Umbilical cord (tissue), 2 donors: ENCODE measurements around the gene CNST. TPM values are rescaled to one million over a fixed set of nuclear protein-coding genes. Genes with fewer than 3 reads are reported as not detected.
"Not testable (repeated sequence)": the region's sequence is repeated elsewhere in the genome, so short reads cannot be mapped to it uniquely, and the experiment has no call there.

Experiments
- DNase-seq: peaks from one replicate; pipeline ENCODE4 v3.0.0-alpha.2; 2015; ENCODE audit warnings: low spot score
- total RNA-seq: library from RNA; depleted of rRNA; stranded (reverse); fragments of >200 nt; gene quantifications from one replicate; pipeline ENCODE4 v1.2.3, GENCODE V29; 2014; ENCODE audit warnings: low replicate concordance; ENCODE audit not compliant: insufficient read depth

The CNST gene
- total RNA-seq, 1 donor from 2014 or later: 21.2 TPM

DNA sequence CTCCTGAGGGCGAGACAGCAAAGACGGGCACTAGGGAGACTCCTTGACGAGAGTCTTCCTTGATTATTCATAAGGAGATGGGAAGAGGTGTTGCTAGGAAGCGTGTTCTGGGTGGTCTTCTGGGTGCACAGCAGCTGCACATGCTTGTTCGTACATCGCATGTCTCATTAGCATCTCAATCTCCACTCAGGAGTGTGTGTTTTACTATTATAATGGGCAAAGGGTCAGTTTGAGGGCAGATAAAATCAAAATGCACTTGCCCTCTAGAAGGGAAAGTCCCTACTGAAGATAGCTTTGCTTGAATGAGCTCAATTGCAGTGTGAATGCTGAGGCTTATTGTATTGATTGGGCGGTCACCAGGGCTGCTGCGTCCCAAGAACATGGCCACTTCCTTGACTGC is 107.8 kb downstream of the CNST start:
- no peak for DNase-seq

DNA sequence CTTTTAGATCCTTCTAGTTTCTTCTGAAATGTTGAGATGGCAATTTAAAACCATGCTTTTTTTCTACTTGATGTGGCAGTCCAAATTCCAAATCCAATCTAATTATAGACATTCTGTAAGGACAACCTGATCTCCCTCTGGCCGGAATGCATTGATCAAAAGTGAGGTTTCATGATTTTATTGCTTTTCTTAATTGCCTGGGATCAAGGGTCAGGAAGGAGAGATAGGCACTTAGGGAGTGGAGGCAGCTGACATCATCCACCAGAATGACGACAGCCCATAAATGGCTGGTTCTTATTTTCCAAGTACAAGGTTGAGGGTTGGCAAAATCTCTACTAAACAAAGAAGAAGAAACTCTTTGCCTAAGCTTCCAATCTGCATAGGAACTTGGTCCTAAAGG is 111.6 kb downstream of the CNST start:
- no peak for DNase-seq

DNA sequence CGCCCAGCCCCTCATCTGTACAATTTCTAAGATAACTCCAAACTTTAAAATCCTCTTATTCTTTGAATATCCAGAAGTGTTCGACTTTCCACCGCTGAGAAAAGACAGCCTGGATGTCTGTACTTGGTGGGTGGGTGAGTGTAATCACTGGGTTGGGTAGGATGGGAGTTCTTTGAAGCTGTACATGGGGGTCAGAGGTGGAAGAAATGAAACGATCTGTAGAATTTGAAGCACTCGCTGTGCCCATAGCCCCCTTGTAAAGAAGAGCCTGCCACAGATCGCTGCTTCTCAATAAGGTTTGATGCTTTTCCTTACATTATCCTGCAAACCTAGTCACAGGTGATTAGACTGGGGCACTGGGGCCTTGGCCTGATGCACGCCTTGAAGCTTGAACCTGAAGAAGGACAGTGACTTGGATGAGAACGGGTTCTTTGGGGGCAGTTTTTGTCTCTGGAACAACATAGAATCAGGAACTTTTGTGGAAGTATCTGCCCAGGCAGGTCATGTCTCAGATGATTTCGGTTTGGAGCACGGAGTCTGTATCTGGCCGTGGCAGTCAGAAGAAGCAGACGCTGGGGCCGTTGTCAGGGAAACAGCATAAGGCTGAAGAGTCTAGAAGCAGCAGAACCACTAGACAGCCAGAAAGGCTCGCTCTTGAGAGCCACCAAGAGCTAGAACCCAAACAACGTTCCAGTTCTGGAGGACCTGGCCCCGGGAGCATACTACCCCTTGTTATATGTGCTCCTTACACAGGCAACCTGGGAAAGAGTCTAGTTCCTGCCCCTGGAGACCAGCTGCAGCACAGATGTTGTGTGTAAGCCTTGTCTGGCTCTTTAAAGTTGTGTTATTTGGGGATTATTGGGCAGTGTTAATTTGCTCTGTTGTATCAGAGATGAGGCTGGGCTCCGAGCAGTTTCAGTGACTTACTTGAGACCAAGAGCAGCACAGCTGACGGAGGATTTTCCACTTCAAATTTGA is 112.8 kb downstream of the CNST start:
- peak; percentile 31 for DNase-seq

DNA sequence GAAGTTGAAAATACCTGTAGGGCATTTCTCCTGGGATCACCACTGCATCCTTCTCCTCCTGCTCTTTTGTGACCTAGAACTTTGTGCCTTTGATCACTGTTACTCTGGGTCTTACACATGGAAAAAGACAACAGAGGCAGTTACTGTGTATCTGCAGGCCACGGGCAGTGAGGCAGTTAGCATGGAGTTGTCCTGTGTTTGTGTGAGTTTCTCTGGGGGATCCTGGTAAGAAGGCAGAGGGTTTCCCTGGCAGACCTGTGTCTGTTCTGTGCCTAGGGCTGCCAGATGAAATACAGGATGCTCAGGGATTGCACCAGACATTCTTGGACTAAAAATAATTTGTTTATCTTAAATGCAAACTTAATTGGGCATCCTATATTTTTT is 113.5 kb downstream of the CNST start:
- no peak for DNase-seq

DNA sequence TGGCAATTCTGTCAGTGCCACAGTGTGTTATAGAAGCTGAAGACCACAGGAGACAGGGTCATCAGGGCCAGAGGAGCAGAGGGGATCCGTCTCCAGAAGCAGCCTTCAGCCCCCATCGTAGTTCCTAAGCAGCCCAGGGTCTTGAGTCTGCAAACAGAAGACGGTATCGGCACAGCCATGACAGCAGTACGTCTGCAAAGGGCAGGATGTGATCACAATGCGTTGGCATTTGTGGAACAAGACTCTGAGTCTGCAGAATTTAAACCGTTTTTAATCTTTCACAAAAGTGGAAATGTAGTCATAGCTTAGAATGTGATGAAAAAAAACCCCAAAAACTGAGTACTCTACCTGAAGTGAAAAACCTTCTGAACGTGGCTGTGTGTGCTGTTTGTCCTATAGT is 113.9 kb downstream of the CNST start:
- DNase-seq: no peak

DNA sequence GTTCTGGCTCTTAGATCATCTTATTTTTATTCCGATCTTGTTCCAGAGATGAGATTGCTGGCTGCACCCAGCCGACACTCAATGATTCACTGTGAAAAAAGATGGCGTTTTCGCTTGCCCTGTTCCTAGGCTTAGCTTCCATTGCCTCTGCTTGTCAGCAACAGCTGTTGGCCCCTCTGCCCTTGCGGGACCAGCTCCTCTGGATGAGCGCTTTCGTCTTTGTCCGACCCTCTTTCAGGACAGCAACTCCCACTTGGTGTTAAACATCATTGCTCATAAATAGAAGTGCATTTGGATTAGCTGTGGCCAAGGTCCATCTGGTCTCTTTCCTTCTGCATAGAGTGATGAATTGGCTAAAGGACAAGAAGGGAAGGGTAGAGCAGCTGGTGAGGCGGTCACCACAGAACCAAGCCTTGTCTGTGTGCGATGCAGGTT is 114.5 kb downstream of the CNST start:
- no peak for DNase-seq

DNA sequence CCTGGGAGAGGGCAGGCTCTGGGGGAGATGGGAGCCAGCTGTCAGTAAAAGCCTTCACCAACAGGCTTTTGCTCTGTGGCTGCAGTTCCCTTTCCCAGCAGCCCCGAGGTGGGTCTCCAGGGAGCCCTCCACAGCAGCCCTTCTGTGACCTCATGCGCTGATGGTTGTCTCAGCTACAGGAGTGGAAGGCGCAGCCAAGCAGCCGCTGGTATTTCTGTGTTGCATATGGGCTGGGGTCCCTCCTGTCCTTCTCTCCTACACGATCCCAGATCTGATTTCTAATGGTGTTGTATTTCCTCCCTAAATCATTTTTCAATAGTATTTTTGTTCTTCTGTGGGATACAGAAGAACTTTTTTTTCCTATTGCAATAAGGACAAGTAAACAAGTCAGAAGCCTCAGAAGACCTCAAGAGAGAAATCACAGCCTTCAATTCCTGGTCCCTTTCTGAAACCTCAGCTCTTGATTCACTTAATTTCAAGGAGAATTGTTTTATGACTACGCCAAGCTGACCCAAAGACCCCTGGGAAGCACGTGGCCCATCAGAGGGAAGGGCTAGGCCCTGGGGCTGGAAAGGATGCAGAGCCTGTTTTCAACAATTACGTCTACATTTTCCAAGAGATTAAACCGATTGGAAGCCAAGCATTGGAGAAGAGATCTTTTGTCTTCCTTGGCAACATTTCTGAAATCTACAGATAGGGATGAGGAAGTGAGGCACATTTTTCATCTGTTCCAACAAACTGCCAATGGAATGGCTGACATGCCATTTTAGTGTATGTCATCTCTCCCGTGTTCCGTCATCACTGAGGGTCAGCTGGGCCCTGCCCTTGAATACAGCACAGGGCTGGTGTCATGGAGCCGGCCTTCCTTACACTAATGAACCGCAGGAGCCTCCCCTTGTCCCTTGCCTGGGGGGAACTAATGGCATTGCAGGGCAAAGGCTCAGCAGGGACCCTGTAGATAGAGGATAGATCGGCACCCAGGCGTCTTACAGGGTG is 115.9 kb downstream of the CNST start:
- DNase-seq: peak; percentile 27

DNA sequence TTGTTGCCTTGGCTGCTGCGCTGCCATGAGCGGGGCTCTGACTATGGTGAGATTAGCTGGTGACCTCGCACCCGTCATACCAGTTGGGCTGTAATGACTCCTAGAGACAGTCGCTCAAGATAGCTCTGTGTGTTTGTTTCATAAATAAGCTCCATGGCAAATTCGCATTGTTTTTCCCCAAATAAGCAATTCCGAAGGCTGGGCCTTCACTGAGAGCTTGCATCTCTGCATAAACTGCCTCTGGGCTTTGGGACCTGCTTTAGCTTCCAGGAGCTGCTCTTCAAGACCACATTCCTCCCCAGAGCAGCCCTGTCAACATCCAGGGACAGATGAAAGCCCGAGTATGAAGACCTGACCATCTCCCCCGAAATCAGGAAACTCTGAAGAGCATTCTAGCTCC is 117.3 kb downstream of the CNST start:
- no peak for DNase-seq

DNA sequence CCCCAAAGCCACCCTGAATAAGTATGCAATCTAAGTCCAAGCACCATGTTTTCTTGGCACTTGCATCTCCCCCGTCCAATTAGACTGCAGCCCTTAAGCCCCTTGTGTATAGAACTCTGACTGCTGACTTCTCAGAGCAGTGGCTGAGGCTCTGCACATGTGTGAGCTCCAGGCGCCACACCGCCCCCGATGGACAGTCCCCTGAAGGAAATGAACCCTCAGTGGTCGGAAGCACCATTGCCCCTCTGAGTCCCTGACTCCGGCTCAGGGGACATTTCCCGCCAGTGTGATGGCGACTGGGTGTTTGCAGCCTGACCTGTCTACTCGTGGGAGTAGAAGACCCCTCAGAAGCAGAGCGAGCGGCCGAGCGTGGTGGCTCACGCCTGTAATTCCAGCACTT is 120.7 kb downstream of the CNST start:
- no peak for DNase-seq

DNA sequence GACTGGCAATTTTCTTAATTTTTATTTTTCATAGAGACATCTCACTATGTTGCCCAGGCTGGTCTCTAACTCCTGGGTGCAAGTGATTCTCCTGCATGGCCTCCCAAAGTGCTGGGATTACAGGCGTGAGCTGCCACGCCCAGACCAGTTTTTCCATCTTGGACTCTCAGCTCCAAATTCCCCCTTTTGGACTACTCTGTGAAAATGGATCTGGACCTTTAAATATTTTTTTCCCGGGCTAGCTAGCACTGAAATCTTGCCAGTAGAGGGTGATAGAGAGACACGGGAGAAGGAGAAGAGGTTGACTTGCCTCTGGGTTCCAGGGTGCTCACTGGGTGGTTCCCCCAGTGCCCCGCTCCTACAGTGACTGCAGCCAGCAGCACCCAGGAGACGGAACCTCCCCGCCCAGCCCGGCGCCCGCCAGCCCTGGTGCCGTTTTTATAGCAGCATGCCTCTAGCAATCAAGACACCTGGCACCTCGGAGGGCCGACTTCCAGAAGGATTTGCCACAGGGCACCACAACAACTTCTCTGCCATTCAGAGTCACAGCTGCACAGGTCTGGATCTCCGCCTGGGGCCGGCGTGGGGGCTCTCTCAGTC is 123.3 kb downstream of the CNST start:
- DNase-seq: peak; percentile 78

DNA sequence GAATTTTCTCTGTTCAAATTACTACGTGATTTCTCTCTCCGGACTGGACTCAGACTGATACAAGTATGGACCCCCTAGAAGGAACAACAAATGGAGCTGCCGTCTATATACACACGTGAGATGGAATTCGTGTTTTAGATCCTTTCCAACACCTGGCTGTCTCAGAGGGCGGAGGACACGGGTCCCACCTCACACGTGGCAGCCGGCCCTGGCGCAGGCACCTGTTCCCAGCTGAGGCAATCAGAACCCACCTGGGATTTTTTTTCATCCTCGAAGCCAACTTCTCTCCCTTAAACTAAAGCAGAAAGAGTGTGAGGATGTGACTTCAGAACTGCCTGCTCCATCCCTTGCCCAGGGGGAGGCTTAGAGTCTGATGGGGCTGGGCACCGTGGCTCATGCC is 123.8 kb downstream of the CNST start:
- no peak for DNase-seq

DNA sequence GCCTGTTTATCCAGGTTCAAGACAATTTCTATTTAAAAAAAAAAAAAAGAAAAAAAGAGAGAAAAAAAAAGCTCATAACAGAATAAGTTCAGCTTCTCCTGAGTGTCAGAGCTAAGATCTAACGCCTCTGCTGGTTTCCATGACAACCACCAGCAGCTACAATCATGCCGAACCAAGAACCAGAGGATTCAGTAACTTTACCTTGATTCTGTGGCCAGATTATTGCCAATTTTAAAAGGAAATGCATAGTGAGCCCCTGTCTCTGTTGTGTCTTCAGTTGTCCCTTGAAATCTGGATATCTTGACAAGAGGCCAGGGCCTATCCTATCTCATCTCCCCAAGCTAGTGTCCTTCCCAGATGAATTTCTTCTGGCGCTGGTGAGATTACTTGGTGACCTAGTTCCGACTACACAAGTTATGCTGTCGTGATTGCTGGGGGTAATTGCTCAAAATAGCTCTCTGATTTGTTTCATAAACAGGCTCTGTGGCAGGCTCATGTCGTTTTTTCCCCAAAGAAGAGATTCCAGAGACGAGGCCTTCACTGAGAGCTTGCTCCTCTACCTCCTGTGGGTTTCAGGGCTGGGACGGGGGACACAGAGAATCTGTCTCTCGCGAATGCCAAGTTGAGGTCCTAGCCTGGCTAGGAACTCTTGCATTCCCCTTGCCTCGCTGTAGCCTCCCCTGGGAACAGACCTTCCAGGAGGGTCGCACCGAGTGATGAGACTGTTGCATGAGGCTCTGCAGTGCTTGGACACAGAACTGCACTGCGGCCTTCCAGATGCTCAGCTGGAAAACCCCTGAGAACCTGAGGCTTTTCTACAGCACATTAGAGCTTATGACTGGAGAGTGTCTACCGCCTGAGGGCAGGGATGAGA is 125.6 kb downstream of the CNST start:
- DNase-seq: no peak

DNA sequence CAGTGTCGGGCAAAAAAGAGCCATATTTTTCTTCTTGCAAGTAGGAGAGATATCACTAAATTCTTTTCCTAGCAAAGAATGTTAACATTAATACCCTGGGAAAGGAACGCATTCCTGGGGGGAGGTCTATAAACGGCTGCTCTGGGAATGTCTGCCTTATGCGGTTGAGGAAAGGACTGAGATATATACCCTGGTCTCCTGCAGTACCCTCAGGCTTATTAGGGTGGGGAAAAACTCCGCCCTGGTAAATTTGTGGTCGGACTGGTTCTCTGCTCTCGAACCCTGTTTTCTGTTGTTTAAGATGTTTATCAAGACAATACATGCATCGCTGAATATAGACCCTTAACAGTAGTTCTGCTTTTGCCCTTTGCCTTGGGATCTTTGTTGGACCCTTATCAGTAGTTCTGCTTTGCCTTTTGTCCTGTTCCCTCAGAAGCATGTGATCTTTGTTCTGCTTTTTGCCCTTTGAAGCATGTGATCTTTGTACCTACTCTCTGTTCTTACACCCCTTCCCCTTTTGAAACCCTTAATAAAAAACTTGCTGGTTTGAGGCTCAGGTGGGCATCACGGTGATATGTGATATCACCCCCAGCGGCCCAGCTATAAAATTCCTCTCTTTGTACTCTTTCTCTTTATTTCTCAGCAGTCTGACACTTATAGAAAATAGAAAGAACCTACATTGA is 128.1 kb downstream of the CNST start:
- not testable (repeated sequence) for DNase-seq

DNA sequence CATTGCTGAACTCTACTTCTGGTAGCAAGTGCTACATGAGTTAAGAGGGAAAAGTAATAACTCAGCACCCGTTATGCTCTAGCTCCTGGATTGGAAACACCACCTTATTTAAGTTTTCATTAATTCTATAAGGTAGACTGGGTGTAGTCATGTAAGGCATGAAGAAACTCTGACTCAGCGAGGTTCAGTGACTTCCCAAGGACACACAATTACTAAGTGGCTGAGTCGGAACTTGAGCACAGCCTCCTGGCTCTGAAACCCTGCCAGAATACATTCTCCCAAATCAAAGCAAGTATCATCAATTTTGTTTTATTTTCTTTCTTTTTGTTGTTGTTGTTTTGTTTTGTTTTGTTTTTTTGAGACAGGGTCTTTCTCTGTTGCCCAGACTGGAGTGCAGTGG is 128.9 kb downstream of the CNST start:
- no peak for DNase-seq

DNA sequence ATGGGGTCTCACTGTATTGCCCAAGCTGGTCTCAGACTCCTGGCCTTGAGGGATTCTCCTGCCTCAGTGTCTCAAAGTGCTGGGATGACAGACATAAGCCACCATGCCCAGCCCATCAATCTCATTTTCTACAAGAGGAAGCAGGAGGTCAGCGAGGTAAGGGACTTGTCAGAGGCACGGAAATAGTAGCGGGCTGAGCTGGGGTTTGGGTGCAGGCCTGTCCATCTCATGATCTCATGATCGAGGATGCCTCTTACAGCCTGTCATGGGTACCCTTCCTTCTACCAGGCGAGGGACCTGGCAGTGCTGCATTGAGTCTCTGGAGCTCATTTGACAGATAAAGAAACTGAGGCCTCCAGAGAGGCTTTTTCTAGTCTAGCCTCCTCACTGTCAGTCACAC is 129.4 kb downstream of the CNST start:
- no peak for DNase-seq

DNA sequence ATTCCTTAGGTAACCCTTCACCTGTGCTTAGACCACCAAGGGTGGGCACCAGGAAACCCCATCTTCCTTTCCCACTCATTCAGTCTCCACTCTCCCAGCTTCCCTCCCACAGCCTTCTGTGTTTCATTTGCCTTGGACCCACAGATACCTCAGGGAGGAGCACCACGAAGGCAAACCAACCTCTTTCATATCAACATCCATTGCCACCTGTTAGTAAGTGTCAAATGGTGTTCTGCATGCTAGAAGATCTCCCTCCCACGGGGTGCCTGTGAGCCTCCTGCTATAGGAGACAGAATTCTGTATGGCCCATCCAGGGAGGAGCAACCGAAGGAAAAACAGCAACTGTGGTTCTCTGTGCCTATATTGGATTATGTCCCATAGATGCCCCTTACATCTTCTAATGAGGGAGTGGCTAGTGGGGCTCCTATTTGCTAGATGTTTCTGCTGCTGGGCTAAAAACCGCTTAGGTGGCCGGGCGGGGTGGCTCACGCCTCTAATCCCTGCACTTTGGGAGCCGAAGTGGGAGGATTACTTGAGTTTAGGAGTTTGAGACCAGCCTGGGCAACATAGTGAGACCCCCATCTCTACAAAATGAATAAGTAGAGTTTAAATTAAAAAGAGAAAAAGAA is 132.3 kb downstream of the CNST start:
- no peak for DNase-seq

DNA sequence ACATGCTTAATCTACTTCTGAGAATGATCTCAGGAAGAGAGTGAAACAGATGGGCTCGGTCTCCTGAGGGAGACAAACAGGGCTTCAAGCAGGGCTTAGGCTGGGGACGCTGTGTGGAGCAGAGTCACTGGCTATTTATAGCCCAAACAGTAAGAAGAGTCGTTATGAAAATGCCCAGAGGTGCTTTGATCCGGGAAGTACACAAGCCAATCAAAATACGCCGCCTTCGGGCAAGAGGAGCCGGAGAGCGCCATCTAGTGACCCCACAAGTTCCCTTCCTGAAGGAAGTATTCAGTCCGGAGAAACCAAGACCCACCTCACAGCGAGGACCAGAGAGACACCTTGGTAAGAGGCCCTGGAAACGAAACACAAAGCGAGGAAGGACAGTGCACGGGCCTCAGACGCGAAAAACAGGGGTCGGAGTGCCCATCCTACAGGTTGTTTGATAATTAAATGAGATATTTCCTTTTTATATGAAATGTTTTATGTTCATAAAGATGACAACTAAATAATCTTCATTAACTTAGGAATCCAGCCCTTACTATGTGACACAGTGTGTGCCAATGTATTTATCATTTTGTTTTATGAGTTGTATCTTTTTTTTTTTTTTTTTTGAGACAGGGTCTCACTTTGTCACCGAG is 133.0 kb downstream of the CNST start:
- peak; percentile 90 for DNase-seq

DNA sequence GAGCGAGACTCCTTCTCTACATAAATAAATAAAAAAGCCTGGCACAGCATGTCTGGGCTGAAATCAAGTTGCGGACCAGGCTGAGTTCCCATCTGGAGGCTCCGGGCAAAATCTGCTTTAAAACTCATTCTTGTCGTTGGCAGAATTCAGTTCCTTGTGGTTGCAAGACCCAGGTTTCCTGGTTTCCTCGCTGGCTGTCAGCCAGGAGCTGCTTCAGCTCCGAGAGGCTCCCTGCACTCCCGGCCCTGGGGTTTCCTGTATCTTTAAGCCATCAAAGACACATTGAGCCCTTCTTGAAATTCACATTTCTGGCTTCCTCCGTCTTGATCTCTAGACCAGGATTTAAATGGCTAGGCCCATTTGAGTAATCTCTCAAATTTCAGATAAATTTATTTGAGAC is 137.3 kb downstream of the CNST start:
- DNase-seq: peak; percentile 77

DNA sequence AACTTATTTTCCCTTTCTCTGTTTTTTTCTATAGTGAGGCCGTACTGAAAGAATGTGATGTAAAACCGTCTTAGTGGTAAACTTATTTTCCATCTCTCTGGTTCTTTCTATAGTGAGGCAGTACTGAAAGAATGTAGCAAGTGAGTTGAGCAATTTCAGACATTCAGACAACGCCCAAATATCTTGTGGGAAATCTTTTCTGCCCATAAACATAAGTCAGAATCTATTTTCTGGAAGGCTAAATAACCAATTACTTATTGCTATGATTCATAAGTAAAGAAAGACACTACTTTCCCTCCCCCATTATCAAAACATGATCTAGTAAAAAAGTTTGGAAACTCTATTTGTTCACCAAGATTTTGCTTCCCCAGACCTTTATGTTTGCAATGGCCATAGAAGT is 139.1 kb downstream of the CNST start:
- DNase-seq: peak; percentile 92
